Kidney epithelial cell (primary cell): Measurements from ENCODE around the gene LLGL1. TPM values are rescaled to one million over a fixed set of nuclear protein-coding genes. Genes with fewer than 3 reads are reported as not detected.

Experiments used
- DNase-seq: peaks from one replicate; pipeline ENCODE4 v3.0.0-alpha.2; 2010; ENCODE audit warnings: low read depth
- H3K27me3 ChIP-seq: 2 replicates; pipeline ENCODE4 v1.6.0; 2011; ENCODE audit warnings: low read length; ENCODE audit not compliant: control insufficient read depth, insufficient read depth
- H3K36me3 ChIP-seq: 2 replicates; pipeline ENCODE4 v1.5.1; 2011; ENCODE audit warnings: low read length; ENCODE audit not compliant: control insufficient read depth, insufficient read depth
- H3K4me3 ChIP-seq: 2 replicates; pipeline ENCODE4 v1.5.1; 2011; ENCODE audit warnings: low read depth, mild to moderate bottlenecking, control low read depth, low read length
- total RNA-seq: library from RNA; depleted of rRNA; stranded (reverse); fragments of >200 nt; gene quantifications from 2 replicates; pipeline ENCODE4 v1.2.3, GENCODE V29; 2015
- TF ChIP-seq, protein P1 (sequence below): IDR thresholded peaks from 2 replicates; pipeline ENCODE4 v1.5.1; 2011; ENCODE audit warnings: mild to moderate bottlenecking, moderate library complexity, low read length, control low read depth, inconsistent platforms; ENCODE audit not compliant: insufficient read depth, poor library complexity, severe bottlenecking

LLGL1 gene
- total RNA-seq, 1 donor from 2014 or later = 53.7 TPM

DNA sequence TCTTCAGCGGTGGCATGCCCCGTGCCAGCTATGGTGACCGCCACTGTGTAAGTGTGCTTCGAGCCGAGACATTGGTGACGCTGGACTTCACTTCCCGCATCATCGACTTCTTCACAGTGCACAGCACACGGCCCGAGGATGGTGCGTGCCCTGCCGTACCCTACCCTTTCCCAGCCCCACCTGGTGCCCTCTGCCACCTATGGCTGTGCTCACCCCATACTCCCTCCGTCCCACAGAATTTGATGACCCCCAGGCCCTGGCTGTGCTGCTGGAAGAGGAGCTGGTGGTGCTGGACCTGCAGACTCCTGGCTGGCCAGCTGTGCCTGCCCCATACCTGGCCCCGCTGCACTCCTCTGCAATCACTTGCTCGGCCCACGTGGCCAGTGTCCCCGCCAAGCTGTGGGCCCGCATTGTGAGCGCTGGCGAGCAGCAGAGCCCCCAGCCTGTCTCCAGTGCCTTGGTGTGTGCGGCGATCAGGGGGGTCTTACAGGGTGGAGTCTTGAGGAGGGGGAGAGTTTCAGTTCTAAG, 9.5 kb downstream of the LLGL1 start:
- TF ChIP-seq, protein P1, sequence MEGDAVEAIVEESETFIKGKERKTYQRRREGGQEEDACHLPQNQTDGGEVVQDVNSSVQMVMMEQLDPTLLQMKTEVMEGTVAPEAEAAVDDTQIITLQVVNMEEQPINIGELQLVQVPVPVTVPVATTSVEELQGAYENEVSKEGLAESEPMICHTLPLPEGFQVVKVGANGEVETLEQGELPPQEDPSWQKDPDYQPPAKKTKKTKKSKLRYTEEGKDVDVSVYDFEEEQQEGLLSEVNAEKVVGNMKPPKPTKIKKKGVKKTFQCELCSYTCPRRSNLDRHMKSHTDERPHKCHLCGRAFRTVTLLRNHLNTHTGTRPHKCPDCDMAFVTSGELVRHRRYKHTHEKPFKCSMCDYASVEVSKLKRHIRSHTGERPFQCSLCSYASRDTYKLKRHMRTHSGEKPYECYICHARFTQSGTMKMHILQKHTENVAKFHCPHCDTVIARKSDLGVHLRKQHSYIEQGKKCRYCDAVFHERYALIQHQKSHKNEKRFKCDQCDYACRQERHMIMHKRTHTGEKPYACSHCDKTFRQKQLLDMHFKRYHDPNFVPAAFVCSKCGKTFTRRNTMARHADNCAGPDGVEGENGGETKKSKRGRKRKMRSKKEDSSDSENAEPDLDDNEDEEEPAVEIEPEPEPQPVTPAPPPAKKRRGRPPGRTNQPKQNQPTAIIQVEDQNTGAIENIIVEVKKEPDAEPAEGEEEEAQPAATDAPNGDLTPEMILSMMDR = no peak
- Histone ChIP-seq H3K27me3 (no peaks in the 10 kb centered on the region), H3K36me3 (peaks cover 2% of the 10 kb centered on the region), H3K4me3 (no peak overlapping the region)
- no peak for DNase-seq

DNA sequence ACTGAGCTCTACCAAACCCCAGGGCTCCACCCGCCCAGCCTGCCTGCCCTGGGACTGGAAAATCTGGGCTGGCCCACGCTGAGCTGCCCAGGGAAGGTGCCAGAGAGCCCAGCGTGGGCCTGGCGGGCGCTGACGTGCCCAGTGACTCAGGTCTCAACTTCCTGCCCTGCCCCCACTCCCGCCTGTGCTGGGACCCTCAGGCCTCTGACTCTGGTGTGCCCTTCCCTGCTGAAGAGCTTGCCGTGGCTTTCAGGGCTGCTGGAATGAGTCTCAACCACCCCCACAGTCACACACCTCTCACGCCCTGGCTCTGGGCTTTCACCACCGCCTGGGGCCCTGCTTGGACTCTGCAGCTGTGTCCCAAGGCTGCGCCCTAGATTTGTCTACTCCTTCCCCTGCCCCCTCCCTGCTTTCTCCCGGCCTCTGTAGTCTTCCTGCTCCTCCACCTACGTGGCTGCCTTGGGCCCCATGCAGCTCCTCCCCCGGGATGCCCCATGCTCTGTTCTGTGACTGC, 10.4 kb downstream of the LLGL1 start:
- peaks cover 2% of the 10 kb centered on the region for H3K36me3 ChIP-seq
- no peak overlapping the region for H3K4me3 ChIP-seq
- no peak for DNase-seq
- no peaks in the 10 kb centered on the region for H3K27me3 ChIP-seq
- TF ChIP-seq, protein P1 = no peak

DNA sequence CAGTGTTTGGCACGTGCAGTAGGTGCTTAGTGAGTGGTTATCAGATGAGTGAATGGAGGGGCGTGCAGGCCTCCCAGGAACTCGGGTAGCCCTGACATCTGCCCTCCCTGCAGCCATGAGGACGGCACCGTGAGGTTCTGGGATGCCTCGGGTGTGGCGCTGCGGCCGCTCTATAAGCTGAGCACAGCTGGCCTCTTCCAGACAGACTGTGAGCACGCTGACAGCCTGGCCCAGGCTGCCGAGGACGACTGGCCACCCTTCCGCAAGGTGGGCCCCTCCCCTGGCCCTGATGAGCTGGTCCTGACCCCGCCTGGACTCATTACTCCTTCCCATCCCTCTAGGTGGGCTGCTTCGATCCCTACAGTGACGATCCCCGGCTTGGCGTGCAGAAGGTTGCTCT, 11.1 kb downstream of the LLGL1 start:
- H3K36me3 ChIP-seq = peaks cover 2% of the 10 kb centered on the region
- H3K27me3 ChIP-seq = no peaks in the 10 kb centered on the region
- DNase-seq = no peak
- TF ChIP-seq, protein P1 = no peak
- H3K4me3 ChIP-seq = no peak overlapping the region

DNA sequence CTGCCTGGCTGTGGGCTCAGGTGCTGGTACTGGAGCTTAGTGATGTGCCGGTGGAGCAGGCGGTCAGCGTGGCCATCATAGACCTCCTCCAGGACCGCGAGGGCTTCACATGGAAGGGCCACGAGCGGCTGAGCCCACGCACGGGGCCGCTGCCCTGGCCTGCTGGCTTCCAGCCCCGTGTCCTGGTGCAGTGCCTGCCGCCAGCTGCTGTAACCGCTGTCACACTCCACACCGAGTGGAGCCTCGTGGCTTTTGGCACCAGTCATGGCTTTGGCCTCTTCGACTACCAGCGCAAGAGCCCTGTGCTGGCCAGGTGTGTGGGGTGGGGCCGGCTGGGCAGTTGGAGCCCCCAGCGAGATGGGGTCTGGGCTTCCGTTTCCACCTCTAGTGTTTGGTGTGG, 12.0 kb downstream of the LLGL1 start:
- TF ChIP-seq, protein P1 = no peak
- Histone ChIP-seq H3K4me3 (no peak overlapping the region), H3K27me3 (no peaks in the 10 kb centered on the region), H3K36me3 (peaks cover 2% of the 10 kb centered on the region)
- no peak for DNase-seq

DNA sequence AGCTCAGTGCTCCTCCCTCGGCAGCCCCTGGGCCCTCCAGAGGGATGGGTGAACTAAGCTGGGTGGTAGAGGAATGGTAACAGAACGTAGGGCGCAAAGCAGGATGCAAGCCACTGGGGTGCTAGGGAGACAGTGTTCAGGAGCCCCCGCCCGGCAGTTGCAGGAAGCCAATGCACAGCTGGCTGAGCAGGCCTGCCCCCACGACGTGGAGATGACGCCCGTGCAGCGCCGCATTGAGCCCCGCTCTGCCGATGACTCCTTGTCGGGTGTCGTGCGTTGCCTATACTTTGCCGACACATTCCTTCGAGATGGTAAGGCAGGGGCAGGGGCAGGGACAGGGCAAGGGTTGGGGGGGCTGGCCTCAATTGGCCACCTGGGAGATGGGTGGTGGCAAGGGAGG, 12.9 kb downstream of the LLGL1 start:
- H3K4me3 ChIP-seq = no peak overlapping the region
- no peaks in the 10 kb centered on the region for H3K27me3 ChIP-seq
- DNase-seq = no peak
- TF ChIP-seq, protein P1 = no peak
- H3K36me3 ChIP-seq = peaks cover 2% of the 10 kb centered on the region

DNA sequence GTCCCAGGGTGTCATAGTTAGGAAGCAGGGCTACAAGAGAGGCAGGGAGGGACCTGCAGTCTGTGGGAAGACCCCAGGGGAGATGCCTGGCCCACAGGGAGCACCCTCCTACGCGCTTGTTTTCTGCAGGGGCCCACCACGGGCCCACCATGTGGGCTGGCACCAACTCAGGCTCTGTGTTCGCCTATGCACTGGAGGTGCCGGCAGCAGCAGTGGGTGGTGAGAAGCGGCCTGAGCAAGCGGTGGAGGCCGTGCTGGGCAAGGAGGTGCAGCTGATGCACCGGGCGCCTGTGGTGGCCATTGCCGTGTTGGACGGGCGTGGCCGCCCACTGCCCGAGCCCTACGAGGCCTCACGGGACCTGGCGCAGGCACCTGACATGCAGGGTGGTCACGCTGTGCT, 15.0 kb downstream of the LLGL1 start:
- Histone ChIP-seq H3K4me3 (no peak overlapping the region), H3K36me3 (no peaks in the 10 kb centered on the region), H3K27me3 (no peaks in the 10 kb centered on the region)
- TF ChIP-seq, protein P1 = no peak
- DNase-seq = no peak
